Neural cell (in vitro differentiated cells): ENCODE measurements around the gene NFS1.

Experiments used
- CTCF ChIP-seq: fragments of 450-650 bp; IDR thresholded peaks from 2 replicates; pipeline ENCODE4 v1.5.1; 2014; ENCODE audit warnings: antibody characterized with exemption, mild to moderate bottlenecking, moderate library complexity; ENCODE audit not compliant: poor library complexity, severe bottlenecking
- EP300 ChIP-seq: fragments of 450-650 bp; conservative IDR thresholded peaks from 2 replicates; pipeline ENCODE4 v1.6.1; 2014; ENCODE audit warnings: antibody characterized with exemption, mild to moderate bottlenecking, moderate library complexity; ENCODE audit not compliant: poor library complexity, severe bottlenecking
- POLR2AphosphoS5 ChIP-seq: IDR thresholded peaks from 2 replicates; pipeline ENCODE4 v1.6.1; 2012

GRCh38 chr20:35660122-35660937 is 38.8 kb downstream of the NFS1 start:
- TF ChIP-seq EP300 (no peak), CTCF (no peak), POLR2AphosphoS5 (no peak)
